Astrocyte (in vitro differentiated cells and primary cell): ENCODE results near the gene TEDC1.

Experiments used
- CTCF ChIP-seq: IDR thresholded peaks from 2 replicates; pipeline ENCODE4 v1.5.1; 2011; ENCODE audit warnings: low read depth, mild to moderate bottlenecking, inconsistent platforms, low read length, moderate library complexity; ENCODE audit not compliant: insufficient read depth
- EZH2 ChIP-seq: IDR thresholded peaks from 2 replicates; pipeline ENCODE4 v1.6.1; 2012; ENCODE audit warnings: mild to moderate bottlenecking, low read length, inconsistent platforms; ENCODE audit not compliant: insufficient read depth

DNA sequence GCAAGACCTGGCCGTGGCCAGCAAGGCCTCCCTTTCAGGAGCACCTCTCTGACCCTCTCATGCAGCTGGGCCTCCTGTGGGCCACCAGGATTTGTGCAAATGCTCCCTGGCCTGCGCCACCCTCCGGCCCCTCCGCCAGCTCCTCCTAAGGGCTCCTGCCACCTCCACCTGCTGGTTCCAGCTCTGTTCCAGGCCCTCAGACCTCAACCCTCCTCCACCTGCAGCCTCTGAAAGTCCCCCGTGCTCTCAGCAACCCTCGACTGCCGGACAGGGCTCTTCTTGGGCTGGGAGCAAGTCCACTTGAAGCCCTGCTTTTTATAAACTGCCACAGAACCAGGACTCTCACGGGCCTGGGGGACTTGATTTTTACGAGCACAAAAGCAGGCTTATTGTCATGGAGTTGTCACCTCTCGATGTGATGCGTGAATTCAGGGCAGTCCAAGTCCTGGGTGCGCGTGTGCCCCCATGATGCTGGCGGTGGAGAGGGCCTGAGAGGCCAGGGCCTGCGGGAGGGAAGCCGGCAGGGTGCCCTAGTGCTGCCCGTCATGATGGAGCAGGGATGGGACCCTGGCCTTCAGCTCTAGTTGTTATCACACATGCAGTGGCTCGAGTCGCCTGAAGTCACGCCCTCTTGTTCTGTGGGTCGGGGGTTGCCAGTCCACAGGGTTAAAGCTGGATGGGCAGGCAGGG, 9.1 kb downstream of the TEDC1 start:
- TF ChIP-seq CTCF (no peak), EZH2 (no peak)
